ENCODE data around the gene TNS4.
A peak's percentile ranks its signal among the peaks of the same experiment; 100 is the strongest.

The TNS4 gene

GRCh38 chr17:40447806-40448205 lies 53.6 kb downstream of the TNS4 start:
- in situ Hi-C loops (cut with MboI; ENCODE audit: low sequenced_read_pairs, unreplicated experiment): loop anchor here (10.0 kb wide), 2 partner anchors 87 to 167 kb away; no protein-coding TSS in a partner anchor
- DNase-seq (ENCODE audit: low spot score): no peak
- no peak for TF ChIP-seq CTCF (IDR thresholded peaks at IDR 0.05; ENCODE audit: borderline replicate concordance, control extremely low read depth, extremely low read depth, insufficient read depth, missing control alignments)

- in situ Hi-C loops (cut with MboI; ENCODE audit: low sequenced_read_pairs, unreplicated experiment): loop anchor here (10.0 kb wide), 2 partner anchors 88 to 168 kb away; no protein-coding TSS in a partner anchor
- no peak for DNase-seq (ENCODE audit: low spot score)
Observed at GRCh38 chr17:40447148-40447644, 54.2 kb downstream of the TNS4 start.

GRCh38 chr17:40445751-40446468 lies 55.5 kb downstream of the TNS4 start:
- no peak for TF ChIP-seq CTCF (IDR thresholded peaks at IDR 0.05; ENCODE audit: borderline replicate concordance, control extremely low read depth, extremely low read depth, insufficient read depth, missing control alignments)
- in situ Hi-C loops (cut with MboI; ENCODE audit: low sequenced_read_pairs, unreplicated experiment): loop anchor here (10.0 kb wide), 2 partner anchors 89 to 169 kb away; no protein-coding TSS in a partner anchor
- no peak for DNase-seq (ENCODE audit: low spot score)

More at GRCh38 chr17:40447148-40447644, 54.2 kb downstream of the TNS4 start:
- no peak for TF ChIP-seq CTCF (IDR thresholded peaks at IDR 0.05; ENCODE audit: borderline replicate concordance, control extremely low read depth, extremely low read depth, insufficient read depth, missing control alignments)

- no peak for DNase-seq (ENCODE audit: low spot score)
- in situ Hi-C loops (cut with MboI; ENCODE audit: low sequenced_read_pairs, unreplicated experiment): loop anchor here (10.0 kb wide), 2 partner anchors 91 to 171 kb away; no protein-coding TSS in a partner anchor
- TF ChIP-seq CTCF (IDR thresholded peaks at IDR 0.05; ENCODE audit: borderline replicate concordance, control extremely low read depth, extremely low read depth, insufficient read depth, missing control alignments): no peak
Observed at GRCh38 chr17:40443988-40444899, 57.2 kb downstream of the TNS4 start.

GRCh38 chr17:40443196-40443987 lies 58.0 kb downstream of the TNS4 start, which contains the start of gene IGFBP4:
Gene IGFBP4, plus strand, starts transcription at chr17:40443450. Its CDS starts 286 bp downstream, at chr17:40443736.
- peak; percentile 80 for TF ChIP-seq CTCF (IDR thresholded peaks at IDR 0.05; ENCODE audit: borderline replicate concordance, control extremely low read depth, extremely low read depth, insufficient read depth, missing control alignments)
- peak; percentile 85 for DNase-seq (ENCODE audit: low spot score)
- in situ Hi-C loops (cut with MboI; ENCODE audit: low sequenced_read_pairs, unreplicated experiment): loop anchor here (10.0 kb wide), 2 partner anchors 91 to 171 kb away; no protein-coding TSS in a partner anchor
